ENCODE results near the gene NLGN1. TPM values are rescaled to one million over a fixed set of nuclear protein-coding genes. Genes with fewer than 3 reads are reported as not detected.

NLGN1 gene
- total RNA-seq, 1 donor from 2014 or later, result 50.2 TPM

- H3K4me1 Mint-ChIP-seq (ENCODE audit: low read depth, unreplicated experiment), result peaks cover 7% of the 10 kb centered on the region
- peaks cover 1% of the 10 kb centered on the region for H3K9me3 Mint-ChIP-seq (ENCODE audit: unreplicated experiment)
- no peaks in the 10 kb centered on the region for H3K27me3 Mint-ChIP-seq (ENCODE audit: unreplicated experiment)
- no peak for DNase-seq
- no peak for TF ChIP-seq CTCF (IDR thresholded peaks at IDR 0.05; ENCODE audit: partially characterized antibody, unreplicated experiment)
- no peaks in the 10 kb centered on the region for H3K36me3 Mint-ChIP-seq (ENCODE audit: unreplicated experiment)
- H3K4me3 Mint-ChIP-seq (ENCODE audit: unreplicated experiment), result no peak overlapping the region
- peak overlapping the region; percentile 65 for H3K27ac Mint-ChIP-seq (ENCODE audit: unreplicated experiment)
Measured at GRCh38 chr3:173761161-173761560, 363.6 kb downstream of the NLGN1 start.

- no peaks in the 10 kb centered on the region for H3K27me3 Mint-ChIP-seq (ENCODE audit: unreplicated experiment)
- H3K9me3 Mint-ChIP-seq (ENCODE audit: unreplicated experiment), result peaks cover 1% of the 10 kb centered on the region
- H3K4me3 Mint-ChIP-seq (ENCODE audit: unreplicated experiment), result no peak overlapping the region
- TF ChIP-seq CTCF (IDR thresholded peaks at IDR 0.05; ENCODE audit: partially characterized antibody, unreplicated experiment), result no peak
- no peaks in the 10 kb centered on the region for H3K36me3 Mint-ChIP-seq (ENCODE audit: unreplicated experiment)
- peaks cover 7% of the 10 kb centered on the region for H3K4me1 Mint-ChIP-seq (ENCODE audit: low read depth, unreplicated experiment)
- DNase-seq, result no peak
- H3K27ac Mint-ChIP-seq (ENCODE audit: unreplicated experiment), result no peak overlapping the region
Measured at GRCh38 chr3:173762501-173762900, 365.0 kb downstream of the NLGN1 start.

GRCh38 chr3:173770011-173770410 lies 372.5 kb downstream of the NLGN1 start:
- Mint-ChIP-seq H3K4me1 (ENCODE audit: low read depth, unreplicated experiment) (no peaks in the 10 kb centered on the region), H3K4me3 (ENCODE audit: unreplicated experiment) (no peak overlapping the region), H3K27ac (ENCODE audit: unreplicated experiment) (no peak overlapping the region), H3K9me3 (ENCODE audit: unreplicated experiment) (no peaks in the 10 kb centered on the region), H3K36me3 (ENCODE audit: unreplicated experiment) (no peaks in the 10 kb centered on the region), H3K27me3 (ENCODE audit: unreplicated experiment) (no peaks in the 10 kb centered on the region)
- no peak for TF ChIP-seq CTCF (IDR thresholded peaks at IDR 0.05; ENCODE audit: partially characterized antibody, unreplicated experiment)
- no peak for DNase-seq

GRCh38 chr3:173770796-173771573 lies 373.4 kb downstream of the NLGN1 start:
- H3K4me1 Mint-ChIP-seq (ENCODE audit: low read depth, unreplicated experiment), result no peaks in the 10 kb centered on the region
- no peak for DNase-seq
- no peak overlapping the region for H3K27ac Mint-ChIP-seq (ENCODE audit: unreplicated experiment)
- H3K9me3 Mint-ChIP-seq (ENCODE audit: unreplicated experiment), result no peaks in the 10 kb centered on the region
- no peaks in the 10 kb centered on the region for H3K36me3 Mint-ChIP-seq (ENCODE audit: unreplicated experiment)
- TF ChIP-seq CTCF (IDR thresholded peaks at IDR 0.05; ENCODE audit: partially characterized antibody, unreplicated experiment), result no peak
- no peak overlapping the region for H3K4me3 Mint-ChIP-seq (ENCODE audit: unreplicated experiment)
- H3K27me3 Mint-ChIP-seq (ENCODE audit: unreplicated experiment), result no peaks in the 10 kb centered on the region

- no peak for DNase-seq
- Mint-ChIP-seq H3K4me1 (ENCODE audit: low read depth, unreplicated experiment) (no peaks in the 10 kb centered on the region), H3K27ac (ENCODE audit: unreplicated experiment) (no peak overlapping the region), H3K36me3 (ENCODE audit: unreplicated experiment) (no peaks in the 10 kb centered on the region), H3K27me3 (ENCODE audit: unreplicated experiment) (no peaks in the 10 kb centered on the region), H3K9me3 (ENCODE audit: unreplicated experiment) (no peaks in the 10 kb centered on the region), H3K4me3 (ENCODE audit: unreplicated experiment) (no peak overlapping the region)
- no peak for TF ChIP-seq CTCF (IDR thresholded peaks at IDR 0.05; ENCODE audit: partially characterized antibody, unreplicated experiment)
Measured at GRCh38 chr3:173773800-173774199, 376.3 kb downstream of the NLGN1 start.
